CD4-positive, CD25-positive, alpha-beta regulatory T cell (primary cell): Measurements from ENCODE around the gene LRFN3. TPM values are rescaled to one million over a fixed set of nuclear protein-coding genes. Genes with fewer than 3 reads are reported as not detected.

Experiments used
- ATAC-seq, 2 donors: fragments of 150-1000 bp; cut with Tn5 transposase; one replicate each; pipeline ENCODE4 v1.10.0; 2021; ENCODE audit warnings: low read depth in 2 of 2, moderate number of reproducible peaks in 2 of 2, moderate library complexity in 1 of 2
- DNase-seq, 3 donors: peaks; one replicate each; pipeline versions ENCODE4 v3.0.0 to v3.0.0-alpha.2; 2012 to 2022; ENCODE audit warnings: mixed read lengths in 1 of 3
- H3K27ac ChIP-seq: one replicate; pipeline ENCODE4 v1.7.0; 2013; ENCODE audit warnings: mild to moderate bottlenecking, low read length; ENCODE audit not compliant: insufficient read depth, poor library complexity, severe bottlenecking
- H3K27me3 ChIP-seq: one replicate; pipeline ENCODE4 v1.7.0; 2013; ENCODE audit warnings: low read length; ENCODE audit not compliant: control insufficient read depth, insufficient read depth
- H3K36me3 ChIP-seq: one replicate; pipeline ENCODE4 v1.7.0; 2013; ENCODE audit warnings: mild to moderate bottlenecking, low read length, moderate library complexity; ENCODE audit not compliant: control insufficient read depth, insufficient read depth
- H3K4me1 ChIP-seq: 2 replicates; pipeline ENCODE4 v1.7.0; 2013; ENCODE audit warnings: mild to moderate bottlenecking, low read length; ENCODE audit not compliant: insufficient read depth, control insufficient read depth, poor library complexity, severe bottlenecking
- H3K4me3 ChIP-seq: one replicate; pipeline ENCODE4 v1.7.0; 2013; ENCODE audit warnings: low read depth, mild to moderate bottlenecking, low read length, moderate library complexity
- H3K9me3 ChIP-seq, 2 experiments: 1 replicate in 1 of 2; 2 replicates in 1 of 2; pipeline ENCODE4 v1.7.0; 2013; ENCODE audit warnings: low read length in 2 of 2, mild to moderate bottlenecking in 1 of 2, moderate library complexity in 1 of 2; ENCODE audit not compliant: control insufficient read depth in 2 of 2
- H3K27ac Mint-ChIP-seq, 3 donors: one replicate each; pipeline ENCODE4 v1.8.0; 2020 to 2022; ENCODE audit warnings: mild to moderate bottlenecking in 3 of 3, mixed read lengths in 3 of 3, moderate library complexity in 2 of 3
- H3K27me3 Mint-ChIP-seq: one replicate; pipeline ENCODE4 v1.8.0; 2022; ENCODE audit warnings: mild to moderate bottlenecking, mixed read lengths
- H3K36me3 Mint-ChIP-seq: one replicate; pipeline ENCODE4 v1.8.0; 2020; ENCODE audit warnings: mixed read lengths
- H3K4me1 Mint-ChIP-seq, 4 donors: one replicate each; pipeline ENCODE4 v1.8.0; 2020 to 2022; ENCODE audit warnings: mixed read lengths in 4 of 4, mild to moderate bottlenecking in 1 of 4
- H3K4me3 Mint-ChIP-seq, 4 donors: one replicate each; pipeline ENCODE4 v1.8.0; 2020 to 2022; ENCODE audit warnings: mild to moderate bottlenecking in 4 of 4, mixed read lengths in 4 of 4, moderate library complexity in 3 of 4
- H3K9me3 Mint-ChIP-seq, 7 donors: one replicate each; pipeline ENCODE4 v1.8.0; 2020 to 2022; ENCODE audit warnings: mixed read lengths in 7 of 7, mild to moderate bottlenecking in 3 of 7, moderate library complexity in 2 of 7
- polyA plus RNA-seq, 4 donors: library from polyadenylated mRNA; unstranded; fragments of 300-500 nt; fragmentation: Illumina TruSeq; gene quantifications; one replicate each; pipeline ENCODE4 v1.2.3, GENCODE V29; 2021
- total RNA-seq: library from RNA; stranded (reverse); gene quantifications from one replicate; pipeline ENCODE4 v1.2.3, GENCODE V29; 2022

The LRFN3 gene
- total and polyA plus RNA-seq, 5 donors from 2014 or later: 0.63 to 7.7 (median 0.94) TPM

DNA sequence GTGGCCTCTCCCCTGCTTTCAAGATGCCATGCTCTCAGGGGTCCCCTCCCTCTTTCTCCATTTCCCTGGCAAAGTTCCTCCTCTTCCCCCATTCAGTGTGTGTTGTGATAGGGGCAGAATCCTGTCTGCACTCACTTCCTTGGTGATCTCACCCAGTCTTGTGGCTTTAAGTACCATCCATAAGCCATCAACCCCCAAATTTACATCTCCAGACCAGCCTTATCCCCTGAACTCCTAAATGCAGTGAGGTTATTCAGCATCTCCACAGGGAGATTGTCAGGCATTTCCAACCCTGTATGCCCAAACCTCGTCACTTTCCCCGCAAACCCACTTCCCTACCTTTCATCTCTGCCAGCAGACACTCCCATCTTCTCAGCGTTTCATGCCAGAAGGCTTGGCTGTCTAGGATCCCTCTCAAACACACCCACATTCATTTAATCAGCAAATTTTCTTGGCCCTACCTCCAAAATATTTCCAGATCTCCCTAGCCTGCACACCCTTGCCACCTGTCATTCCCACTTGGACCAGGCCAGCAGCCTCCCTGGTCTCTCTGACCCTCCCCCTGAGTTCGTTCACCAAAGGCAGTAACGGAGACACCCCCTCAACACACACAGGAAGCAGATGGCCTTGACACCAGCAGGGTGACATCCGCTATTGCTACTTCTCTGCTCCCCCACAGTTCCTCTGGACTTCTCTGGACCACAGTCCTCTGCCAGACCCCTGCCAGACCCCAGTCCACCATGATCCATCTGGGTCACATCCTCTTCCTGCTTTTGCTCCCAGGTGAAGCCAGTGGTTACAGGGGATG, 34.1 kb upstream of the LRFN3 start, which contains the start of gene HCST:
TSS of gene HCST (plus strand) at position 676 of the 808 bp plus-strand sequence. CDS start at position 741, 65 bp downstream.
- Mint-ChIP-seq H3K4me1 (peaks cover 7 to 59% (median 31%) of the 10 kb centered on the region in 4 donors), H3K4me3 (peak within 1 kb of the TSS; percentile 98 to 100 (median 100)), H3K27me3 (peaks cover 4% of the 10 kb centered on the region), H3K36me3 (peaks cover 7% of the 10 kb centered on the region), H3K9me3 (peaks cover 0 to 2% (median 0%) of the 10 kb centered on the region in 7 donors), H3K27ac (peak within 1 kb of the TSS; percentile 96 to 100 (median 100))
- Histone ChIP-seq H3K36me3 (peaks cover under 1% of the 10 kb centered on the region), H3K4me1 (peaks cover 67% of the 10 kb centered on the region), H3K4me3 (peak within 1 kb of the TSS; percentile 81), H3K9me3 (no peaks in the 10 kb centered on the region), H3K27me3 (no peaks in the 10 kb centered on the region), H3K27ac (peak within 1 kb of the TSS; percentile 100)
- ATAC-seq (no peak), DNase-seq (peak; percentile 38 to 80 (median 60))

DNA sequence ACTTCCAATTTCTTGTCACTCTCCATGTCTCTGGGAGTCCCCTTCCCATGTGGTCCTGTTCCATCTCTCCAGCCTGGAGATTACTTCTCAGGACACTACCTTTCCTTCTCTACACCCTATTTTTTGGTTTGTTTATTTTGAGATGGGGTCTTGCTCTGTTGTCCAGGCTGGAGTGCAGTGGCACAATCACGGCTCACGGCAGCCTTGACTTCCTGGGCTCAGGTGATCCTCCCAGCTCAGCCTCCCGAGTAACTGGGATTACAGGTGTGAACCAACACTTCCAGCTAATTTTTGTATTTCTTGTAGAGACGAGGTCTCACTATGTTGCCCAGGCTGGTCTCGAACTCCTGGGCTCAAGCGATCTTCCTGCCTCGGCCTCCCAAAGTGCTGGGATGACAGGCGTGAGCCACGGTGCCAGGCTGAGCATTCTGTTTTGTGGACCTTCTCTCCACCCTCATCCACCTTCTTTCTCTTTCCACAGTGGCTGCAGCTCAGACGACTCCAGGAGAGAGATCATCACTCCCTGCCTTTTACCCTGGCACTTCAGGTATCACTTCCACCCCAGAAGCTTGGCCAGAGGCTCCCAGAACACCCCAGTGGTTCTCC, 33.2 kb upstream of the LRFN3 start:
- Histone ChIP-seq H3K9me3 (no peaks in the 10 kb centered on the region), H3K4me3 (peak overlapping the region; percentile 81), H3K27me3 (no peaks in the 10 kb centered on the region), H3K36me3 (no peaks in the 10 kb centered on the region), H3K4me1 (peaks cover 58% of the 10 kb centered on the region), H3K27ac (peak overlapping the region; percentile 100)
- Mint-ChIP-seq H3K9me3 (peaks cover 0 to 2% (median 0%) of the 10 kb centered on the region in 7 donors), H3K27ac (peak overlapping the region; percentile 96 to 100 (median 100)), H3K4me3 (peak overlapping the region; percentile 98 to 100 (median 100)), H3K36me3 (peaks cover 3% of the 10 kb centered on the region), H3K27me3 (peaks cover 4% of the 10 kb centered on the region), H3K4me1 (peaks cover 7 to 54% (median 29%) of the 10 kb centered on the region in 4 donors)
- DNase-seq (no peak), ATAC-seq (no peak)

- ATAC-seq (peak; percentile 79 to 80), DNase-seq (peak; percentile 82 to 98 (median 89))
- Histone ChIP-seq H3K36me3 (no peaks in the 10 kb centered on the region), H3K4me3 (peak overlapping the region; percentile 81), H3K9me3 (no peaks in the 10 kb centered on the region), H3K4me1 (peaks cover 51% of the 10 kb centered on the region), H3K27ac (peak overlapping the region; percentile 100), H3K27me3 (no peaks in the 10 kb centered on the region)
- Mint-ChIP-seq H3K36me3 (peaks cover 2% of the 10 kb centered on the region), H3K9me3 (peaks cover 0 to 2% (median 0%) of the 10 kb centered on the region in 7 donors), H3K4me1 (peaks cover 7 to 49% (median 29%) of the 10 kb centered on the region in 4 donors), H3K27me3 (peaks cover 4% of the 10 kb centered on the region), H3K27ac (peak overlapping the region; percentile 96 to 100 (median 100)), H3K4me3 (peak overlapping the region; percentile 98 to 100 (median 100))
Measured at GRCh38 chr19:35903550-35904179, 32.5 kb upstream of the LRFN3 start.

DNA sequence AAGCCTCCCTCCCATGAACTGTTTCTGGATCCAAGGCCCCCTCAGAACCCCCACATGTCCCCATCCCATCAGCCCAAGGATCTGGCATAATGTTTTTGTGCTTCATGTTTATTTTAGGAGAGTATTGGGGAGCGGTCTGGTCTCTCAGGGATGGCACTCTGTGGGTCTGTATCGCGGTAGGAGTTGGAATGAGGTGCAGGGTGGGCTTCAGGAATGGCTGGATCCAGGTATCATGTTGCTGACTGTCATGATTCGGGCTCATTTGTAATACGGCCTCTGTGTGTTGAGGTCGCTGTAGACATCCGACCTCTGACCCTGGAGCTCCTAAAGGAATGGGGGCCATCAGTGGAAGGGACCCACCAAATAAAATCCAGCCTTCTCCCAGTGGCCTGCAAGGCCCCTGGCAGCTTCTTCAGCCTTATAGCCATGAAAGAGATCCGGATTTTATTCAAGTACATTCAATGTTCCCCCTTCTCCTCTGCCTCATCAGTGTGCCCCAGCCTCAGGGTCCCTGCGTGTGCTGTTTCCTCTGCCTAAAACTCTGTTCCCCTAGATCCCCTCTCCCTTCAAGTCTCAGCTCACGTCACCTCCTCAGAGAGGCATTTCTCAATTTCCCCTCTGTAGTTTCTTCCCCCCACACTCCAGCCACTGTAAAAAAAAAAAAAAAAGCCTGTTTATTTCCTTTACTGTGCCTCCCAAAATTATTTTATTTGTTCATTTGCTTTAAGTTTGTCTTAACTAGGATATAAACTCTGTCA, 31.7 kb upstream of the LRFN3 start:
- Histone ChIP-seq H3K27ac (peak overlapping the region; percentile 100), H3K27me3 (no peaks in the 10 kb centered on the region), H3K4me3 (no peak overlapping the region), H3K4me1 (peaks cover 46% of the 10 kb centered on the region), H3K36me3 (no peaks in the 10 kb centered on the region), H3K9me3 (no peaks in the 10 kb centered on the region)
- ATAC-seq: no peak
- peaks cover 4% of the 10 kb centered on the region for H3K27me3 Mint-ChIP-seq
- peak overlapping the region; percentile 89 to 100 (median 96) for H3K27ac Mint-ChIP-seq
- peak overlapping the region; percentile 74 to 100 (median 86) for H3K4me3 Mint-ChIP-seq
- H3K9me3 Mint-ChIP-seq: peaks cover 0 to 2% (median 0%) of the 10 kb centered on the region in 7 donors
- H3K36me3 Mint-ChIP-seq: no peaks in the 10 kb centered on the region
- DNase-seq: no peak
- H3K4me1 Mint-ChIP-seq: peaks cover 7 to 53% (median 28%) of the 10 kb centered on the region in 4 donors

DNA sequence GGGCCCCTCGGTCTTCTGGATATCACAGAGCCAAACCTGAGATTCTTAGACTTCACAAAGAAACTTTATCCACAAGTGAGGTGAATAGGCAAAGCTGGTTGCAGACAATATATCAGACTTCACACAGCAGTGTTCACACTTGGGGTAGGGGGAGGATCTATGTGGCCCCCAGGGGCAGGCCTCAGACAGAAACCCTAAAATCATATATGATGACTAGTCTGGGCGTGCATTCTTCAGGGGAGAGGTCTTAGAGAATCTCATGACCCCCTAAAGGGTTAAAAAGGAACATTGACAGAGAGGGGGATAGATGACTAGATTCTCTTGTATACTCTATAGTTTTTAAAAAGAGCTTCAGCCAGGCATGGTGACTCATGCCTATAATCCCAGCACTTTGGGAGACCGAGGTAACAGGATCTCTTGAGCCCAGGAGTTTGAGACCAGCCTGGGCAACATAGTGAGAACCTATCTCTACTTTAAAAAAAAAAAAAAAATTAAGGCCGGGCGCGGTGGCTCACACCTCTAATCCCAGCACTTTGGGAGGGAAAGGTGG, 30.9 kb upstream of the LRFN3 start:
- peaks cover 44% of the 10 kb centered on the region for H3K4me1 ChIP-seq
- peaks cover 4% of the 10 kb centered on the region for H3K27me3 Mint-ChIP-seq
- H3K27ac ChIP-seq: peak overlapping the region; percentile 100
- DNase-seq (no peak), ATAC-seq (no peak)
- H3K4me1 Mint-ChIP-seq: peaks cover 7 to 53% (median 28%) of the 10 kb centered on the region in 4 donors
- no peaks in the 10 kb centered on the region for H3K36me3 Mint-ChIP-seq
- H3K4me3 ChIP-seq: no peak overlapping the region
- H3K4me3 Mint-ChIP-seq: peak overlapping the region in 3 of 4 donors; percentile 53 to 100 (median 98)
- H3K9me3 ChIP-seq: no peaks in the 10 kb centered on the region
- H3K36me3 ChIP-seq: no peaks in the 10 kb centered on the region
- H3K9me3 Mint-ChIP-seq: peaks cover 0 to 2% (median 0%) of the 10 kb centered on the region in 7 donors
- H3K27ac Mint-ChIP-seq: peak overlapping the region in 2 of 3 donors; percentile 86 to 96
- H3K27me3 ChIP-seq: no peaks in the 10 kb centered on the region

DNA sequence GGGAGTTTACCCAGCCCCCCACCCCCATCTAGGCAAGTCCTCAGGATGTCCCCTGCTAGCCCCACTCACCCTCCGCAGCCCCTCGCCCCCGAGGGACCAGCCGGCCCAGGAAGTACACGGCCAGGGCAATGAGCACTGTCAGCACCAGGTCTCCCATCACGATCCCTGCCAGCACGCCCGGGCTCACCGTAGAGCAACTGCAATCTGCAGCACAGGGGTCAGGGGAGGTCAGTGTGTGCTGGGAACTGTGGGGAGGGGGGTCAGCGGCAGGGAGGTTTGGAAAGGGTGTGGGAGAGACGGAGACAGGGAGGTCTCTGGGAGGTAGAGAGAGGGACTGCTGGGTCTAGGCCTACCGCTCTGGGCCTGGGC, 28.8 kb upstream of the LRFN3 start:
- no peak for ATAC-seq
- no peak overlapping the region for H3K4me3 ChIP-seq
- H3K9me3 Mint-ChIP-seq: no peaks in the 10 kb centered on the region
- H3K4me1 ChIP-seq: peaks cover 25% of the 10 kb centered on the region
- H3K27me3 ChIP-seq: no peaks in the 10 kb centered on the region
- no peak overlapping the region for H3K27ac Mint-ChIP-seq
- no peaks in the 10 kb centered on the region for H3K9me3 ChIP-seq
- H3K36me3 Mint-ChIP-seq: no peaks in the 10 kb centered on the region
- H3K27me3 Mint-ChIP-seq: peaks cover 4% of the 10 kb centered on the region
- no peak for DNase-seq
- H3K4me1 Mint-ChIP-seq: peaks cover under 1 to 41% (median 20%) of the 10 kb centered on the region in 4 donors
- H3K36me3 ChIP-seq: no peaks in the 10 kb centered on the region
- no peak overlapping the region for H3K4me3 Mint-ChIP-seq
- no peak overlapping the region for H3K27ac ChIP-seq
